ENCODE data around the gene TNPO3.
"Not testable (repeated sequence)": the region's sequence is repeated elsewhere in the genome, so short reads cannot be mapped to it uniquely, and the experiment has no call there.

TNPO3 gene

DNA sequence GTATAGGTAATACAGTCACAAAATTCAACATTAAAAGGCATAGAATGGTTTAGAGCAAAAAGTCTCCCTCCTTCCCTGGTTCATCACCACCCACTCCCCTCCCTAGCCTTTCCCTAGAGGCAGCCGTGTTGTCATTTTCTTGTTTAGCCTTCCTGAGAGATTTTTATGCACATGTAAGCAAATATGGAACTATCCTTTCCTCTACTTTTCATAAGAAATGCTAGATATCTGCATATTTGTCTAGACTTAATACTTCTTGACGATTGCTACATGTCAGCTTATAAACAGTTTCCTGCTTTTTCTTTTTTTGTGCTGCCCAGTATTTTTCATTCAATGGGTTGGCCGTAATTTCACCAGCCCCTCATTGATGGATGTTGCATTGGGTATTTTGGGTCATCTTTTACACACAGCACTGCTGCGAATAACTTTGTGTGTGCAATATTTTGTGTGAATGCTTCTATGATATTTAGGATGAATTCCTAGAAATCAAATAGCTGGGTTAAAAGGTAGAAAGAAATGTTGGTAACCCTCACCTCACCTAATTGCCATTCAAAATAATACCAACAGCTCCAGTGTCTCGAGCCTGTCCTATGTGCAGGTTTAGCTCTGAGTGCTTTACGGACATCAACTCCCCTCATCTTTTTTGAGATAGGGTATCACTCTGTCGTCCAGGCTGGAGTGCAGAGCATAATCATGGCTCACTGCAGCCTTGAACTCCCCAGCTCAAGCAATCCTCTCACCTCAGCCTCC, 110.2 kb downstream of the TNPO3 start:
- no peak overlapping the region for H3K4me3 ChIP-seq (ENCODE audit: low read depth, low read length)
- DNase-seq (ENCODE audit: low read depth): no peak
- TF ChIP-seq, protein P1, sequence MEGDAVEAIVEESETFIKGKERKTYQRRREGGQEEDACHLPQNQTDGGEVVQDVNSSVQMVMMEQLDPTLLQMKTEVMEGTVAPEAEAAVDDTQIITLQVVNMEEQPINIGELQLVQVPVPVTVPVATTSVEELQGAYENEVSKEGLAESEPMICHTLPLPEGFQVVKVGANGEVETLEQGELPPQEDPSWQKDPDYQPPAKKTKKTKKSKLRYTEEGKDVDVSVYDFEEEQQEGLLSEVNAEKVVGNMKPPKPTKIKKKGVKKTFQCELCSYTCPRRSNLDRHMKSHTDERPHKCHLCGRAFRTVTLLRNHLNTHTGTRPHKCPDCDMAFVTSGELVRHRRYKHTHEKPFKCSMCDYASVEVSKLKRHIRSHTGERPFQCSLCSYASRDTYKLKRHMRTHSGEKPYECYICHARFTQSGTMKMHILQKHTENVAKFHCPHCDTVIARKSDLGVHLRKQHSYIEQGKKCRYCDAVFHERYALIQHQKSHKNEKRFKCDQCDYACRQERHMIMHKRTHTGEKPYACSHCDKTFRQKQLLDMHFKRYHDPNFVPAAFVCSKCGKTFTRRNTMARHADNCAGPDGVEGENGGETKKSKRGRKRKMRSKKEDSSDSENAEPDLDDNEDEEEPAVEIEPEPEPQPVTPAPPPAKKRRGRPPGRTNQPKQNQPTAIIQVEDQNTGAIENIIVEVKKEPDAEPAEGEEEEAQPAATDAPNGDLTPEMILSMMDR (IDR thresholded peaks at IDR 0.05; ENCODE audit: low read depth, low read length, missing control alignments): no peak

DNA sequence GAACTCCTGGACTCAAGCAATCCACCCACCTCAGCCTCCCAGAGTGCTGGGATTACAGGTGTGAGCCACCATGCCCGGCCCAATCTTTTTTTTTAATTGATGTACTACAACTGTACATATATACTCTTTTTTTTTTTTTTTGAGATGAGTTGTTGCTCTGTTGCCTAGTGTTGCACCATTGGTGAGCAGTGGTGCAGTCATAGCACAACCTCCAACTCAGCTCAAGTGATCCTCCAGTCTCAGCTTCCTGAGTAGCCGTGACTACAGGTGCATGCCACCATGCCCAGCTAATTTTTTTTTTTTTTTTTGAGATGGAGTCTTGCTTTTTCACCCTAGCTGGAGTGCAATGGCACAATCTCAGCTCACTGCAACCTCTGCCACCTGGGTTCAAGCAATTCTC, 111.7 kb downstream of the TNPO3 start:
- not testable (repeated sequence) for DNase-seq (ENCODE audit: low read depth); H3K4me3 ChIP-seq (ENCODE audit: low read depth, low read length)

DNA sequence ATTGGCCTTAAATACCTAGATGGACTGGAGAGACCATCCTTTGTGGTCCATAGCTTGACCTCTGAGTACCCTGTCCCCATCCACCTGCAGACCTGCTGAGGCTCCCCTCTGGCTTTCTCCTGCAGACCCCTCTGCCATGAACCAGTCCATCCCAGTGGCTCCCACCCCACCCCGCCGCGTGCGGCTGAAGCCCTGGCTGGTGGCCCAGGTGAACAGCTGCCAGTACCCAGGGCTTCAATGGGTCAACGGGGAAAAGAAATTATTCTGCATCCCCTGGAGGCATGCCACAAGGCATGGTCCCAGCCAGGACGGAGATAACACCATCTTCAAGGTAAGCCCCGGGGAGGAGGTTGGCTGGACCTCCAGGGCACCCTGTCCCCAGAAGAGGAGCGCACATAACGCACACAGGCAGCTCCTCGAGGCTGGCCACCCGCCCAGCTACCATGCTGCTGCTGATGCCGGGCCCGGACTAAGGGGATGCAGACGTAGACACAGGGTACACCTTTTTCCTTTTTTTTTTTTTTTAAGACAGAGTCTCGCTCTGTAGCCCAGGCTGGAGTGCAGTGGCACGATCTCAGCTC, 112.9 kb downstream of the TNPO3 start:
- TF ChIP-seq, protein P1 (IDR thresholded peaks at IDR 0.05; ENCODE audit: low read depth, low read length, missing control alignments): no peak
- DNase-seq (ENCODE audit: low read depth): no peak
- peak overlapping the region; percentile 87 for H3K4me3 ChIP-seq (ENCODE audit: low read depth, low read length)

- DNase-seq (ENCODE audit: low read depth): no peak
- TF ChIP-seq, protein P1 (IDR thresholded peaks at IDR 0.05; ENCODE audit: low read depth, low read length, missing control alignments): no peak
- peak overlapping the region; percentile 87 for H3K4me3 ChIP-seq (ENCODE audit: low read depth, low read length)
Measured at GRCh38 chr7:128941323-128941890, 113.5 kb downstream of the TNPO3 start.

DNA sequence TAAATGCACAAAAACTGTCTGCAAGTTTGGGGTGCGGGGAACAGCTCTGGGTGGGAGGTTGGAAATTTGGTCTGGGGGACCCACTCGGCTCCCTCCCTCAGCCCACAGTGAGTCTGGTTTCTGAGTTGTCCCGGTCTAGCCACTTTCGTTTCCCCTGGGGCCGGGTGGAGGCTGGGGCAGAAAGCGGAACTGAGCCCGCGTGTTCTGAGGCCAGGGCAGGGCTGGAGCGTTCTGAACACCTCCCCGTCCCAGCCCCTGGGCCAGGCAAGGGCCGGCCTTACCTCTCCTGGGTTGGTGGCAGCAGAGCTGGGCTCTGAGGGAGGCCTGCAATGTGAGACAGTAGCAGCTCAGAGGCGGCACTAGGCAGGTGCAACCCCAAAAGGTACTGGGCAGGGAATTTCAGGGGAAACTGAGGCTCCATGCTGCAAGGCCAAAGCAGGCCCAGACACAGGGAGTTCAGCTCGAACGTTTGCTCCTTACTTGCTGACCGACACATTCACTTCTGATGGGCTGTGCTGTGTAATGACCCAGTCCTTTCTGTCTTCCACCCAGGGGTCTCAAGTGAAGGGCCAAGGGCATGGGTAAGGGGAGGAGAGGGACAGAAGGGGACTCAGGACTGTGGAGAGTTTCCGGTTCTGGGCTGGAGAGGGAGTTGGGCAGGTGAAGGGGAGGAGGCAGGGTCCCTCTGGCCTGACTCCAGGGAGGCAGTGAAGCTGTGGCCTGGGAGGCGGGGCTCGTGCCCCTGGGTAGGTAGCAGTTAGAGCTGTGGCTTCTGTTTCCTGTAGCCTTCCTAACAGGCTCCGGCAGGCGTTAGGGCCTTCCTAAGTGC, 114.2 kb downstream of the TNPO3 start:
- peak; percentile 81 for DNase-seq (ENCODE audit: low read depth)
- peak overlapping the region; percentile 87 for H3K4me3 ChIP-seq (ENCODE audit: low read depth, low read length)
- TF ChIP-seq, protein P1 (IDR thresholded peaks at IDR 0.05; ENCODE audit: low read depth, low read length, missing control alignments): no peak

- DNase-seq (ENCODE audit: low read depth): no peak
- peak overlapping the region; percentile 87 for H3K4me3 ChIP-seq (ENCODE audit: low read depth, low read length)
- TF ChIP-seq, protein P1 (IDR thresholded peaks at IDR 0.05; ENCODE audit: low read depth, low read length, missing control alignments): peak; percentile 27
Measured at GRCh38 chr7:128939861-128940410, 115.0 kb downstream of the TNPO3 start.
